HEK293 (cell line): ENCODE data around the gene NPAS2.

Source experiments
- CTCF ChIA-PET: fragments of 350-600 bp; formaldehyde crosslinking; extraction: SDS; loops from one replicate; lab custom pipeline; 2021; ENCODE audit warnings: antibody characterized with exemption; lab: Yijun Ruan, JAX
- POLR2A ChIA-PET: fragments of 300-600 bp; formaldehyde crosslinking; extraction: SDS; loops from one replicate; lab custom pipeline; 2020; ENCODE audit warnings: antibody characterized with exemption, inconsistent platforms; lab: Yijun Ruan, JAX
- H3K27ac ChIP-seq: fragments of 200-500 bp; sonication (Bioruptor generic); 2 replicates; pipeline ENCODE4 v1.5.1; 2014; ENCODE audit warnings: low read depth, low read length, control low read depth, inconsistent platforms; ENCODE audit errors: extremely low read depth
- H3K36me3 ChIP-seq, 2 experiments: fragments of 200-500 bp in 1 of 2; sonication (Bioruptor generic) in 1 of 2; 1 replicate in 1 of 2; 2 replicates in 1 of 2; pipeline ENCODE4 v1.5.1; 2014 to 2017; ENCODE audit warnings: inconsistent platforms in 2 of 2, low read length in 2 of 2; ENCODE audit not compliant: control insufficient read depth in 2 of 2, insufficient read depth in 1 of 2
- H3K4me1 ChIP-seq: fragments of 200-500 bp; sonication (Bioruptor generic); 2 replicates; pipeline ENCODE4 v1.5.1; 2014; ENCODE audit warnings: mild to moderate bottlenecking, low read length, inconsistent platforms; ENCODE audit not compliant: control insufficient read depth, insufficient read depth
- H3K4me3 ChIP-seq: 2 replicates; pipeline ENCODE4 v1.5.1; 2011; ENCODE audit warnings: low read depth, mild to moderate bottlenecking, control low read depth, low read length, moderate library complexity
- H3K9me3 ChIP-seq: fragments of 200-500 bp; sonication (Bioruptor generic); 2 replicates; pipeline ENCODE4 v1.5.1; 2014; ENCODE audit warnings: low read depth, low read length, inconsistent platforms; ENCODE audit not compliant: control insufficient read depth, insufficient read depth
- HIC1 ChIP-seq: fragments of 450-650 bp; formaldehyde crosslinking; IDR thresholded peaks from 2 replicates; pipeline ENCODE4 v1.5.1; 2016; ENCODE audit warnings: missing biosample characterization, missing genetic modification characterization
- HOXC10 ChIP-seq: sonication (generic); formaldehyde crosslinking; IDR thresholded peaks from 2 replicates; pipeline ENCODE4 v1.8.1; 2023; ENCODE audit warnings: mild to moderate bottlenecking, missing genetic modification reagents
- IKZF3 ChIP-seq: fragments of 450-650 bp; IDR thresholded peaks from 2 replicates; pipeline ENCODE4 v1.5.0; 2018; ENCODE audit warnings: missing biosample characterization, mild to moderate bottlenecking, missing genetic modification characterization, moderate library complexity
- KLF16 ChIP-seq: fragments of 450-650 bp; formaldehyde crosslinking; IDR thresholded peaks from 2 replicates; pipeline ENCODE4 v1.5.1; 2017; ENCODE audit warnings: missing biosample characterization, missing genetic modification characterization
- RBAK ChIP-seq: fragments of 450-650 bp; formaldehyde crosslinking; IDR thresholded peaks from 2 replicates; pipeline ENCODE4 v1.5.1; 2016; ENCODE audit warnings: missing biosample characterization, missing genetic modification characterization
- REPIN1 ChIP-seq: fragments of 450-650 bp; formaldehyde crosslinking; IDR thresholded peaks from 2 replicates; pipeline ENCODE4 v1.5.1; 2017; ENCODE audit warnings: missing biosample characterization, missing genetic modification characterization, low read depth
- SP3 ChIP-seq: fragments of 450-650 bp; formaldehyde crosslinking; IDR thresholded peaks from 2 replicates; pipeline ENCODE4 v1.5.1; 2016; ENCODE audit warnings: missing biosample characterization, missing genetic modification characterization
- ZBTB44 ChIP-seq: fragments of 450-650 bp; IDR thresholded peaks from 2 replicates; pipeline ENCODE4 v1.5.1; 2018; ENCODE audit warnings: missing biosample characterization, mild to moderate bottlenecking, missing genetic modification characterization
- ZFP37 ChIP-seq: fragments of 450-650 bp; formaldehyde crosslinking; IDR thresholded peaks from 2 replicates; pipeline ENCODE4 v1.5.1; 2016; ENCODE audit warnings: missing biosample characterization, missing genetic modification characterization
- ZFP41 ChIP-seq: fragments of 450-650 bp; formaldehyde crosslinking; IDR thresholded peaks from 2 replicates; pipeline ENCODE4 v1.5.1; 2016; ENCODE audit warnings: missing biosample characterization, missing genetic modification characterization, borderline replicate concordance
- ZNF302 ChIP-seq: fragments of 450-650 bp; formaldehyde crosslinking; IDR thresholded peaks from 2 replicates; pipeline ENCODE4 v1.5.1; 2016; ENCODE audit warnings: missing biosample characterization, missing genetic modification characterization, low read depth
- ZNF324 ChIP-seq: fragments of 450-650 bp; formaldehyde crosslinking; IDR thresholded peaks from 2 replicates; pipeline ENCODE4 v1.5.1; 2016; ENCODE audit warnings: missing biosample characterization, missing genetic modification characterization
- ZNF394 ChIP-seq: fragments of 450-650 bp; formaldehyde crosslinking; IDR thresholded peaks from 2 replicates; pipeline ENCODE4 v1.5.1; 2016; ENCODE audit warnings: missing biosample characterization, missing genetic modification characterization, mild to moderate bottlenecking, moderate library complexity, borderline replicate concordance
- ZNF530 ChIP-seq: fragments of 450-650 bp; formaldehyde crosslinking; IDR thresholded peaks from 2 replicates; pipeline ENCODE4 v1.5.1; 2016; ENCODE audit warnings: low read depth, missing biosample characterization, missing genetic modification characterization
- ZNF548 ChIP-seq: fragments of 450-650 bp; formaldehyde crosslinking; IDR thresholded peaks from 2 replicates; pipeline ENCODE4 v1.5.1; 2016; ENCODE audit warnings: missing biosample characterization, missing genetic modification characterization
- ZNF596 ChIP-seq: fragments of 450-650 bp; IDR thresholded peaks from 2 replicates; pipeline ENCODE4 v1.5.0; 2018; ENCODE audit warnings: missing biosample characterization, mild to moderate bottlenecking, missing genetic modification characterization, moderate library complexity
- ZNF664 ChIP-seq: fragments of 450-650 bp; formaldehyde crosslinking; IDR thresholded peaks from 2 replicates; pipeline ENCODE4 v1.5.1; 2016; ENCODE audit warnings: missing biosample characterization, missing genetic modification characterization
- ZNF707 ChIP-seq: fragments of 450-650 bp; formaldehyde crosslinking; IDR thresholded peaks from 2 replicates; pipeline ENCODE4 v1.5.1; 2016; ENCODE audit warnings: missing biosample characterization, missing genetic modification characterization
- ZSCAN16 ChIP-seq: fragments of 450-650 bp; formaldehyde crosslinking; IDR thresholded peaks from 2 replicates; pipeline ENCODE4 v1.5.1; 2016; ENCODE audit warnings: missing biosample characterization, missing genetic modification characterization
- TF ChIP-seq, protein P1 (sequence below): fragments of 450-650 bp; formaldehyde crosslinking; IDR thresholded peaks from 2 replicates; pipeline ENCODE4 v1.5.1; 2016; ENCODE audit warnings: missing biosample characterization, missing genetic modification characterization
- TF ChIP-seq, protein P2 (sequence below): fragments of 450-650 bp; formaldehyde crosslinking; IDR thresholded peaks from 2 replicates; pipeline ENCODE4 v1.5.1; 2016; ENCODE audit warnings: missing biosample characterization, missing genetic modification characterization

The NPAS2 gene

GRCh38 chr2:100986157-100986556, 166.2 kb downstream of the NPAS2 start:
- peaks cover 0 to 5% of the 10 kb centered on the region in 2 experiments; a peak in 1 of 3 replicates for H3K36me3 ChIP-seq
- H3K27ac ChIP-seq: no peak overlapping the region
- H3K9me3 ChIP-seq: no peaks in the 10 kb centered on the region
- CTCF ChIA-PET: interaction anchor here (0.6 to 5.5 kb wide), 8 partner anchors 13 to 1977 kb away, joined by 3 to 83 read pairs (median 4); no protein-coding TSS in a partner anchor
- TF ChIP-seq ZNF324 (tag by site-specific recombination) (no peak), KLF16 (tag by site-specific recombination) (no peak), ZNF394 (tag by site-specific recombination) (no peak)
- TF ChIP-seq, protein P1, sequence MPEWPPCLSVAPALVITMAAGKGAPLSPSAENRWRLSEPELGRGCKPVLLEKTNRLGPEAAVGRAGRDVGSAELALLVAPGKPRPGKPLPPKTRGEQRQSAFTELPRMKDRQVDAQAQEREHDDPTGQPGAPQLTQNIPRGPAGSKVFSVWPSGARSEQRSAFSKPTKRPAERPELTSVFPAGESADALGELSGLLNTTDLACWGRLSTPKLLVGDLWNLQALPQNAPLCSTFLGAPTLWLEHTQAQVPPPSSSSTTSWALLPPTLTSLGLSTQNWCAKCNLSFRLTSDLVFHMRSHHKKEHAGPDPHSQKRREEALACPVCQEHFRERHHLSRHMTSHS: no peak
- no peaks in the 10 kb centered on the region for H3K4me1 ChIP-seq
- no peak overlapping the region for H3K4me3 ChIP-seq
- POLR2A ChIA-PET: no interaction called here

DNA sequence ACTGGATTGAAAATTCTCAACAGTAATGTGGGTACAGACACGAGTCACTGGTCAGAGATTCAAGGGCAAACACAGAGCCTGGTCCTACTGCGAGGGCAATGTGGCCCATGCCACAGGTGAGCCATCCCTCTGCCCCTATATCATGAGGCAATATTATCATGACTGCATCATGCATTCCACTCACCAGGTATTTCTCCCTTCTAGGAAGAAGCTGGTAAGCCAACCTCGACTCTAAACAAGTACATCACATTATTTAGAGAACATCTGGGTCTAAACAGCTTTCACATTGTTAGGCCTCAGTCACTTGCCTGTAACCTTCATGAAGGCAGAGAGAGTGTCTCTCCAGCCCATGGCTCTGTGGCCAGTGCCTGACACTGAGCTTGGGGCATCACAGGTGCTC, 167.6 kb downstream of the NPAS2 start:
- TF ChIP-seq REPIN1 (tag by site-specific recombination) (no peak), RBAK (tag by site-specific recombination) (no peak), HOXC10 (CRISPR knock-in tag) (no peak), ZFP41 (tag by site-specific recombination) (no peak), SP3 (tag by site-specific recombination) (no peak), ZBTB44 (tag by site-specific recombination) (no peak), ZNF596 (no peak), ZNF530 (no peak), ZSCAN16 (tag by site-specific recombination) (no peak), IKZF3 (tag by site-specific recombination) (no peak), ZNF302 (tag by site-specific recombination) (no peak), ZNF707 (tag by site-specific recombination) (no peak), ZNF664 (tag by site-specific recombination) (no peak), ZFP37 (tag by site-specific recombination) (no peak), HIC1 (tag by site-specific recombination) (no peak), ZNF548 (tag by site-specific recombination) (no peak)
- TF ChIP-seq, protein P2, sequence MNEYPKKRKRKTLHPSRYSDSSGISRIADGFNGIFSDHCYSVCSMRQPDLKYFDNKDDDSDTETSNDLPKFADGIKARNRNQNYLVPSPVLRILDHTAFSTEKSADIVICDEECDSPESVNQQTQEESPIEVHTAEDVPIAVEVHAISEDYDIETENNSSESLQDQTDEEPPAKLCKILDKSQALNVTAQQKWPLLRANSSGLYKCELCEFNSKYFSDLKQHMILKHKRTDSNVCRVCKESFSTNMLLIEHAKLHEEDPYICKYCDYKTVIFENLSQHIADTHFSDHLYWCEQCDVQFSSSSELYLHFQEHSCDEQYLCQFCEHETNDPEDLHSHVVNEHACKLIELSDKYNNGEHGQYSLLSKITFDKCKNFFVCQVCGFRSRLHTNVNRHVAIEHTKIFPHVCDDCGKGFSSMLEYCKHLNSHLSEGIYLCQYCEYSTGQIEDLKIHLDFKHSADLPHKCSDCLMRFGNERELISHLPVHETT (tag by site-specific recombination): no peak
- TF ChIP-seq, all 188 proteins: peak for 0
- CTCF ChIA-PET: interaction anchor here (0.6 to 5.5 kb wide), 4 partner anchors 14 to 378 kb away, joined by 3 to 83 read pairs (median 33); no protein-coding TSS in a partner anchor
- POLR2A ChIA-PET: interaction anchor here (1.0 kb wide), 1 partner anchor 14 kb away, joined by 5 read pairs; the partner anchor contains the start of gene RPL31

More for the DNA sequence above, 167.6 kb downstream of the NPAS2 start:
- no peak overlapping the region for H3K4me3 ChIP-seq
- no peaks in the 10 kb centered on the region for H3K4me1 ChIP-seq
- H3K36me3 ChIP-seq: peaks cover 0 to under 1% of the 10 kb centered on the region in 2 experiments; a peak in 1 of 3 replicates
- no peaks in the 10 kb centered on the region for H3K9me3 ChIP-seq
- no peak overlapping the region for H3K27ac ChIP-seq
